GM12865 (cell line): ENCODE data around the gene IL12RB1.

Experiments
- DNase-seq: peaks from one replicate; pipeline ENCODE4 v3.0.0; 2010; ENCODE audit warnings: low read depth
- H3K4me3 ChIP-seq: 2 replicates; pipeline ENCODE4 v1.5.1; 2011; ENCODE audit warnings: mild to moderate bottlenecking, low read depth, low read length, control low read depth
- CTCF ChIP-seq: IDR thresholded peaks from 2 replicates; pipeline ENCODE4 v1.5.1; 2011; ENCODE audit warnings: low read length, control low read depth, low read depth, inconsistent platforms; ENCODE audit not compliant: insufficient read depth; ENCODE audit errors: missing control alignments

Gene IL12RB1

GRCh38 chr19:18051887-18052286 is 34.8 kb downstream of the IL12RB1 start:
- no peak for TF ChIP-seq CTCF
- no peak overlapping the region for H3K4me3 ChIP-seq
- no peak for DNase-seq

GRCh38 chr19:18049385-18049784 is 37.3 kb downstream of the IL12RB1 start:
- DNase-seq: no peak
- no peak for TF ChIP-seq CTCF
- H3K4me3 ChIP-seq: no peak overlapping the region

DNA sequence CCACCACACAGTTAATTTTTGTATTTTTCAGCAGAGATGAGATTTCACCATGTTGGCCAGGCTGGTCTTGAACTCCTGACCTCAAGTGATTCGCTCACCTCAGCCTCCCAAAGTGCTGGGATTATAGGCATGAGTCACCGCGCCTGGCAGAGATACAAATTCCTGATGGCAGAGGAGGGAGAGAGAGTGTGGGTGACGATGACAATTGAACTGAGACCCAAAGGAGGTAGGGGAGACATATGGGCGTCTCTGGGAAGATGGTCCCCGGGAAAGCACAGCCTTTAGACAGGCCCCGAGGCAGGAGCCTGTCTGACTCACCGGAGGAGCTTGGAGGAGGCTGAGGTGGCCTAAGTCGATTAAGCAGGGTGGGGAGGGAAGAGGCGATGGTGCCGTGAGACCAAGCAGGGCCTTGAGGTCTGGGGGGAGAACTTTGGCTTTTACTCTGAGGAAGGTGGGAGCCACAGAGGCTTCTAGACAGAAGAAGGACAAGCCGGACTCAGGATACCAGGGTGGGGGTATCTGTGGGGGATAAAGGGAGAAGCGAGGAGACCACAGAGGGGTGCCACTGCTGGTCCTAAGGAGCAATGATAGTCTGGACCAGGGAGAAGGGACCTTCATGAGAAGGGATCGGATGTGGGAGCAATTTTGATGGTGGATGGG is 40.5 kb downstream of the IL12RB1 start:
- no peak overlapping the region for H3K4me3 ChIP-seq
- TF ChIP-seq CTCF: no peak
- DNase-seq: no peak

- H3K4me3 ChIP-seq: no peak overlapping the region
Measured at GRCh38 chr19:18045307-18046050, 41.3 kb downstream of the IL12RB1 start.

GRCh38 chr19:18044825-18045304 is 41.9 kb downstream of the IL12RB1 start:
- no peak for TF ChIP-seq CTCF
- DNase-seq: peak; percentile 96
- H3K4me3 ChIP-seq: no peak overlapping the region

More at GRCh38 chr19:18045307-18046050, 41.3 kb downstream of the IL12RB1 start:
- DNase-seq: no peak
- TF ChIP-seq CTCF: no peak

GRCh38 chr19:18043676-18044075 is 43.1 kb downstream of the IL12RB1 start:
- TF ChIP-seq CTCF: no peak

More at GRCh38 chr19:18043676-18044075, 43.1 kb downstream of the IL12RB1 start:
- DNase-seq: no peak
- H3K4me3 ChIP-seq: no peak overlapping the region
